Measurements from ENCODE around the gene FIP1L1.
"Not testable (repeated sequence)": the region's sequence is repeated elsewhere in the genome, so short reads cannot be mapped to it uniquely, and the experiment has no call there.

FIP1L1 gene

GRCh38 chr4:53380221-53380620 is 2.8 kb downstream of the FIP1L1 start:
- no peak for DNase-seq

GRCh38 chr4:53409479-53409878 is 32.0 kb downstream of the FIP1L1 start:
- DNase-seq: not testable (repeated sequence)

- no peak for DNase-seq
These were observed 41.8 kb downstream of the FIP1L1 start for GRCh38 chr4:53419208-53419607.

DNA sequence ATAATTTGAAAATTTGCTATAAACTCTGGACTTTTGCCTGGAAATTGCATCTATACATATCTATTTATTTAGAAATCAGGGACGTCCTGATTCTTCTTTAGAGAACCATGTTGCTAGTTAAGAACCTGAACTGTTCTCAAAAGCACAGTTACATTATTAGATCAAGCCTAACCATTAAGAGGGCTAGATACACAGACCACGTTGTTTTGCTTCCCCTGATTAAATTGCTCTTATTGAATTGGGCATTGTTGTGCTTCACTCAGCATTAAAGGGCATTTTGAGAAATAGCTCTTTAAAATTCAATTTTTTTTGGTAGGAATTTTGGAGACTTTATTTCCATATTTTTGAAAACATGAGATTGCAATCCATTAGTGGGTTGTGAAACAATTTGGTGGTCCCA is 44.4 kb downstream of the FIP1L1 start:
- DNase-seq: no peak

DNA sequence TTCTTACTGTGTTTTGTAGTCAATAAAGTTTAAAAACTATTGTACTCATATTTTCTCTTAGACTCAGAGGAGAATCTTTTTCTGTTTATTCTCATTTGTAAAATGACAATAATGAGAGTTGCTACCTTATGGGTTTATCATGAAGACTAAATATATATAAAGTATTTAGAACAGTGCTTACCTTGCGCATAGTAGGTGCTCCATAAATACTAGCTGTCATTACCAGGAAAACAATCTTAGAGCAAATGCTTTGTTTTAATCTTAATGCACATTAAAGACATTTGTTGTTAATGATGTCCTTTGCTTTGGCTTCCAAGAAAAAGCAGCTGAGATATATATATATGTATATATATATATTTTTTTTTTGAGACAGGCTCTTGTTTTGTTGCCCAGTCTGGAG is 44.9 kb downstream of the FIP1L1 start:
- DNase-seq: no peak

GRCh38 chr4:53424280-53424679 is 46.8 kb downstream of the FIP1L1 start:
- DNase-seq: no peak

DNA sequence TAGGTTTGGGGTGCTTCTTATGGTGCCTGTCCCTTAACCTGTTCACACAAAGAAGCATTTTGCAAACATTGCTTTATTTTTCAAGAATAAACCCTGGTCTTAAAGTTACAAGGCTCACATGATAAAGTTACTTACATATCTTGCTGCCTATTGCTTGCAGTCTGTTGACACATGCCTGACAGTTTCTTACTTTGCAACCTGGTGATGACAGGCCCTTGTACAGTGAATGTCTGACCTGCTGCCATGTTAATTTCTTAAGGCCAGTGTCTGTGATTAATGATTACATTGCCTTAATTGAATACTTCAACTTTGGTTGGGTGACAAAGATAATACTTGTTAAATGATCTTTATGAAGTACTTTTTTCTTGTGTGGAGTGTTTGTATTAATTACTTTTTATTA is 49.9 kb downstream of the FIP1L1 start:
- DNase-seq: no peak

- peak in 1 of 2 donors; percentile 2 for DNase-seq
These were observed 53.6 kb downstream of the FIP1L1 start for GRCh38 chr4:53431052-53431451.

- DNase-seq: no peak
These were observed 55.3 kb downstream of the FIP1L1 start for GRCh38 chr4:53432528-53433424.

GRCh38 chr4:53436251-53436650 is 58.8 kb downstream of the FIP1L1 start:
- no peak for DNase-seq

- no peak for DNase-seq
These were observed 64.1 kb downstream of the FIP1L1 start for GRCh38 chr4:53441564-53441963.

GRCh38 chr4:53444954-53445353 is 67.5 kb downstream of the FIP1L1 start:
- DNase-seq: no peak

DNA sequence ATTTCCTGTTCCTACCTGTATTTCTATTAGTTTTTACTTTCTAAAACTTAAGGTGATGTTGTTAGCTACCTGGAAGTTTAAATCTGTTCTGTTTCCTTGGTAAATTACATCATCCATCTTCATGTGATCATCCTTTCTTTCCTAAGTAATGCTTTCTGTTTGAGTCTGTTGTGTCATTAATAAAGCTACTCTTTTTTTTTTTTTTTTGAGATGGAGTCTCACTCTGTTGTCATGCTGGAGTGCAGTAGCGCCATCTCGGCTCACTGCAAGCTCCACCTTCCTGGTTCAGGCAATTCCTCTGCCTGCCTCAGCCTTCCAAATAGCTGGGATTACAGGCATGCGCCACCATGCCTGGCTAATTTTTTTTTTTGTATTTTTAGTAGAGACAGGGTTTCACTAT is 73.3 kb downstream of the FIP1L1 start:
- DNase-seq: no peak

DNA sequence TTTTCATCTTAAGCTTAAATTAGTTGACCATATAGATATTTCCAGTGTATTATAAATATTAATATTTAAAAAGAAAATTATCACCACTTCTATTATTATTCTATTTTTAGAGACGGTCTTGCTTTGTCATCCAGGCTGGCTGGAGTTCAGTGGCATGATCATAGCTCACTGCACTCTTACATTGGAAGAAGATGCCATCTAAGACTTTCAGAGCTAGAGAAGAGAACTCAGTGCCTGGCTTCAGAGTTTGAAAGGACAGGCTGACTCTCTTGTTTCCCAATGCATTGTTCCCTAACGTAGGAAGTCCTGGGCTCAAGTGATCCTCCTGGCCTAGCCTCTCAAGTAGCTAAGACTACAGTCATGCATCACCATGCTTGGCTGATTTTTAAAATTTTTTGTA is 75.9 kb downstream of the FIP1L1 start:
- DNase-seq: no peak

GRCh38 chr4:53455766-53456165 is 78.3 kb downstream of the FIP1L1 start:
- DNase-seq: no peak

DNA sequence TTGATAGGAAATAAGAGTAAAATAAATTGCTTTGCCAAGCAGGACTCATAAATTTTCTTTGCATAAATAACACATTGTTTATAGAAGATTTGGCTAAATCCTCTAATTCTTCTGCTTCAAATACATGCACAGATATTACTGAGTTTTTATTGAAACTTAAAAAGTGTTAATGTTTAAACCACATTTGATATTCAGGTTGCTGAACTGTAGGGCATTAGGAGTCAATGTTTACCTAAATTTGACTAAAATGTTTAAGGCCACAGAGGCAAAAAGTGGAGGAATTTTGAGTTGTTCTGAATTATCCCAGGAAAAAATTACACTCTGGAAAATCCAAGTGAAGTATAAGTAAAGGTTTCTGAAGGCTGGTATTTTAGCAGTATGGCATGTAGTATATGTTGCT is 78.7 kb downstream of the FIP1L1 start:
- no peak for DNase-seq

- no peak for DNase-seq
These were observed 82.1 kb downstream of the FIP1L1 start for GRCh38 chr4:53459548-53459947.

DNA sequence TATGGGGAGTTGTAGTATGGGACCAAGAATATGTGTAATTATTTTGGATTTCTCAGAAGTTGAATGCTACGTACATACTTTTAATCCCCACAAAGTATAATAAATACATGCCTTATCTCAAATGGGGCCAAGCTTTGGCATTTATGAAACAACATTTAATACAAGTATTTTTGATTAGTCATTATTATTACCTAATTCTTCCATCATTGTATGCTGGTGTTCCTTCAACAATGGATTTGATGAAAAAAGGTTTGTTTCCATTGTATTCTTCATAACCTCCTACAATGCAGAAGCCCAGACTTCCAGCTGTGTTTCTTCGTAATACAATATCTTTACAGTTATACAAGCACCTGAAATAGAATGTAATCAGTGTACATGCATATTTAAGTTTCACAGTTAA is 83.8 kb downstream of the FIP1L1 start:
- DNase-seq: no peak

DNA sequence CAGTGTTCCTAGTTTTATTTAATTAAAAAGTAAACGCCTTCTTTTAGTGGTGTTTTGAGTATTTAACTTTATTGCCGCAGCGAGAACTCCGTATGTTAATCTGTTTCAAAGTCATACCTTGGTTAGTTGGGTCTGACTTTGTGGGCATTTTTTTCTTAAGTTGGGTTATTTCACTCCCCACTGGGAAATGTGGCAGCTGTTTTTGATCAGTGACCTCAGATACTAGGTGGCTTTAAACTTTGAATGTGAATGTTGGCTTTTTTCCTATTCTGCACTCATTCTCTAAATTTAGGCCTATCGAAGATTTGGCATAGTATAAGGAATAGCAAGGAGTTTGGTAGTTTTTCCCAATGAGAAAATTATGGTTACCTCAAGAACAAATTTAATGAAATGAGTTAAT is 85.9 kb downstream of the FIP1L1 start:
- no peak for DNase-seq

DNA sequence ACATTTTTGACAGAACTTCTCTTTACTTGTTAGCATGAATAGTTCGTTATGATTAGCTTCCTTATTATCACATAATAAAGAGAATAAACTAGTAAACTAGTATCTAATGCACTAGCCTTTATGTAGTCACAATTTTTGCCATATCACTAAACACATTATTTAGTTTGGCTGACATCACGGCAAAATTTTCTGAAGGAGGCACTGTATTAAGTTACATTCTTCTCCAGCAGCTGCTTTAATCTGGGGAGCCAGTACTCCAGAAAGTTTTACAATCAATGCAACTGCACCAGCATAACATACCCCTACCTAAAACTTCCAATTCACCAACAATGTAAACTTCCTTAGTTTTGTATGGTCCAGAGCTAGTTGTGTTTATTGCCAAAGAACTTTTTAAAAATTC is 87.8 kb downstream of the FIP1L1 start:
- no peak for DNase-seq

GRCh38 chr4:53465891-53466290 is 88.5 kb downstream of the FIP1L1 start:
- DNase-seq: no peak

GRCh38 chr4:53466576-53466975 is 89.1 kb downstream of the FIP1L1 start:
- not testable (repeated sequence) for DNase-seq

DNA sequence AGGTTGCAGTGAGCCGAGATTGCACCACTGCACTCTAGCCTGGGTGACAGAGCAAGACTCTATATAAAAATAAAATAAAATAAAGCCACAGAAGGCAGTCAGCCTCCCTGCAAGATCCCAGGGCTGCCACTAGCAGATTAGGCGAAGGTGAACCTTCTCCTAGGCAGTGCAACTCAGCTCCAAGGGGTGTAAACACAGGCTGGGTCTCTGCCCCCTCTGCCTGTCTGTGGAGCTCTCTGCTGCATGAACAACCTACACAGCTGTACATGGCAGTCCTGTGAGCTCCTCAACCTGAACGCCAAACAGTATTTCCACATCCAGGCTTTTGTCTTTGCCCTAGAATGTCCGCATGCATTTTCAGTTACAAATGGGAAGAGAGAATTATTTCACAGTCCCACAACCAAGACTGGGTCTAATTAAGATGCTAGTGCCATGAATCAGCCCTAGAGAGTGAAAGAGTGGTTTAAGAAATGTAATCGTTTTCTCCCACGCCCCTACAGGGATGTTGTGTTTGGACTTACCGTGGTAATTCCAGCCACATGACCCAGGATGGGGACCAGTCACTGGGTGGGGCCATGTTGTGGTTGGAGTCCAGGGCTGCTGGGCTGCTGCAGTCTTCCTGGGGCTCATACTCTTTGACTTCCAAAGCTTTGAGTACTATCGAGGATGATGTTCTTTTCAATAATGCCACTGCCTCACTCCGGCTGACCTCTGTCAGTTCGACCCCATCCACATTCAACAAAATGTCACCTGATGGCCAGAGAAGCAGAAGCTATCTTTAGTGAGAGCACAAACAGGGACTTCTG is 99.0 kb downstream of the FIP1L1 start:
- no peak for DNase-seq

GRCh38 chr4:53477038-53477565 is 99.7 kb downstream of the FIP1L1 start:
- no peak for DNase-seq

All from CD4-positive, alpha-beta T cell treated with Interferon alpha-2 for 1 hour (primary cell).